Upper lobe of right lung (tissue), 1 donor: ENCODE results near the gene RPS21. TPM values are rescaled to one million over a fixed set of nuclear protein-coding genes. Genes with fewer than 3 reads are reported as not detected.

ENCODE experiments used
- ATAC-seq: fragments of 200-7000 bp; cut with Tn5 transposase; one replicate; pipeline ENCODE4 v1.9.1; 2020; ENCODE audit warnings: mild to moderate bottlenecking, moderate library complexity
- DNase-seq: peaks from one replicate; pipeline ENCODE4 v3.0.0-alpha.2; 2020
- H3K27ac ChIP-seq: fragments of 200-600 bp; one replicate; pipeline ENCODE4 v1.8.0; 2022
- H3K27me3 ChIP-seq: fragments of 200-600 bp; one replicate; pipeline ENCODE4 v1.8.0; 2022; ENCODE audit warnings: mild to moderate bottlenecking
- H3K36me3 ChIP-seq: fragments of 200-600 bp; one replicate; pipeline ENCODE4 v1.8.0; 2022
- H3K4me1 ChIP-seq: fragments of 200-600 bp; one replicate; pipeline ENCODE4 v1.8.0; 2022
- H3K4me3 ChIP-seq: fragments of 200-600 bp; one replicate; pipeline ENCODE4 v1.8.0; 2022; ENCODE audit warnings: mild to moderate bottlenecking
- H3K9me3 ChIP-seq: fragments of 200-600 bp; one replicate; pipeline ENCODE4 v1.8.0; 2022
- CTCF ChIP-seq: fragments of 200-600 bp; IDR thresholded peaks from one replicate; pipeline ENCODE4 v1.8.0; 2022; ENCODE audit warnings: antibody characterized with exemption
- intact Hi-C: fragments of 100-400 bp; cut with DNase I; formaldehyde crosslinking; loops from one replicate; pipeline ENCODE4 v1.11.0; 2022
- total RNA-seq: library from RNA; stranded (reverse); fragmentation: NEBNext Ultra II Directional; extraction: Animal tissue kit (Norgen Biotek cat#: 25700); gene quantifications from one replicate; pipeline ENCODE4 v1.2.1, GENCODE V29; 2021
- donor health status: DM: no; HTN: yes; CAD: no; lungs with severe emphysema.

The RPS21 gene
- total RNA-seq, 1 donor from 2014 or later: 1,050 TPM

GRCh38 chr20:62344092-62344491 lies 42.8 kb upstream of the RPS21 start:
- no peak overlapping the region for H3K4me3 ChIP-seq
- intact Hi-C loops: no loop called here

GRCh38 chr20:62344782-62345181 lies 42.1 kb upstream of the RPS21 start:
- ATAC-seq: no peak
- Histone ChIP-seq H3K36me3 (peaks cover 39% of the 10 kb centered on the region), H3K4me3 (no peak overlapping the region), H3K9me3 (no peaks in the 10 kb centered on the region), H3K27ac (no peak overlapping the region), H3K27me3 (no peaks in the 10 kb centered on the region), H3K4me1 (no peaks in the 10 kb centered on the region)
- no peak for DNase-seq
- TF ChIP-seq CTCF: no peak
- intact Hi-C loops: no loop called here

More at GRCh38 chr20:62344092-62344491, 42.8 kb upstream of the RPS21 start:
- Histone ChIP-seq H3K27me3 (no peaks in the 10 kb centered on the region), H3K4me1 (no peaks in the 10 kb centered on the region), H3K36me3 (peaks cover 44% of the 10 kb centered on the region), H3K27ac (no peak overlapping the region), H3K9me3 (no peaks in the 10 kb centered on the region)
- no peak for TF ChIP-seq CTCF
- DNase-seq: no peak
- no peak for ATAC-seq

GRCh38 chr20:62345681-62346370 lies 41.1 kb upstream of the RPS21 start:
- Histone ChIP-seq H3K27me3 (no peaks in the 10 kb centered on the region), H3K4me3 (no peak overlapping the region), H3K9me3 (no peaks in the 10 kb centered on the region), H3K36me3 (peaks cover 30% of the 10 kb centered on the region), H3K27ac (no peak overlapping the region), H3K4me1 (peaks cover 3% of the 10 kb centered on the region)
- no peak for TF ChIP-seq CTCF
- ATAC-seq (no peak), DNase-seq (no peak)
- intact Hi-C loops: no loop called here

- Histone ChIP-seq H3K4me1 (peaks cover 3% of the 10 kb centered on the region), H3K9me3 (no peaks in the 10 kb centered on the region), H3K27me3 (no peaks in the 10 kb centered on the region), H3K27ac (no peak overlapping the region), H3K4me3 (no peak overlapping the region), H3K36me3 (peaks cover 32% of the 10 kb centered on the region)
- no peak for ATAC-seq
- no peak for DNase-seq
- no peak for TF ChIP-seq CTCF
- intact Hi-C loops: no loop called here
Observed at GRCh38 chr20:62346398-62347150, 40.3 kb upstream of the RPS21 start.

- TF ChIP-seq CTCF: no peak
- no peak for DNase-seq
- Histone ChIP-seq H3K36me3 (peaks cover 35% of the 10 kb centered on the region), H3K27ac (no peak overlapping the region), H3K9me3 (no peaks in the 10 kb centered on the region), H3K27me3 (no peaks in the 10 kb centered on the region), H3K4me3 (no peak overlapping the region), H3K4me1 (peaks cover 3% of the 10 kb centered on the region)
- intact Hi-C loops: no loop called here
- ATAC-seq: no peak
Observed at GRCh38 chr20:62347151-62347404, 39.8 kb upstream of the RPS21 start.
